Activated naive CD4-positive, alpha-beta T cell treated with anti-CD3 and anti-CD28 coated beads, Interleukin-2, amount 50 U/mL, for 16 hours (primary cell): Measurements from ENCODE around the gene PNMA5.
"Not testable (repeated sequence)": the region's sequence is repeated elsewhere in the genome, so short reads cannot be mapped to it uniquely, and the experiment has no call there.

Experiments
- DNase-seq: peaks from one replicate; pipeline ENCODE4 v3.0.0-alpha.2; 2020

Gene PNMA5

GRCh38 chrX:152993933-152994332 lies at the start of gene PNMA5:
Gene PNMA5 (minus strand): TSS chrX:152994116. CDS start chrX:152991598, 2,518 bp downstream.
- no peak for DNase-seq

- DNase-seq = peak; percentile 64
Measured at GRCh38 chrX:153032397-153033118, 38.6 kb upstream of the PNMA5 start.

GRCh38 chrX:153030801-153031200 lies 36.9 kb upstream of the PNMA5 start:
- no peak for DNase-seq

- no peak for DNase-seq
Measured at GRCh38 chrX:153029875-153030274, 36.0 kb upstream of the PNMA5 start.

- DNase-seq = no peak
Measured at GRCh38 chrX:153029162-153029561, 35.2 kb upstream of the PNMA5 start.

- not testable (repeated sequence) for DNase-seq
Measured at GRCh38 chrX:153028487-153028886, 34.6 kb upstream of the PNMA5 start.

- DNase-seq = not testable (repeated sequence)
Measured at GRCh38 chrX:153026501-153026900, 32.6 kb upstream of the PNMA5 start.

- no peak for DNase-seq
Measured at GRCh38 chrX:153019166-153019565, 25.2 kb upstream of the PNMA5 start.

GRCh38 chrX:153017174-153017573 lies 23.3 kb upstream of the PNMA5 start:
- DNase-seq = not testable (repeated sequence)

- no peak for DNase-seq
Measured at GRCh38 chrX:153004780-153005179, 10.9 kb upstream of the PNMA5 start.

- DNase-seq = no peak
Measured at GRCh38 chrX:153003981-153004380, 10.1 kb upstream of the PNMA5 start.

GRCh38 chrX:153002182-153002581 lies 8.3 kb upstream of the PNMA5 start:
- DNase-seq = not testable (repeated sequence)

GRCh38 chrX:152997337-152997736 lies 3.4 kb upstream of the PNMA5 start:
- DNase-seq = no peak

- DNase-seq = no peak
Measured at GRCh38 chrX:152992115-152992514, 1.8 kb downstream of the PNMA5 start.

GRCh38 chrX:152991123-152991522 lies 2.8 kb downstream of the PNMA5 start:
- no peak for DNase-seq

- DNase-seq = no peak
Measured at GRCh38 chrX:152989292-152989658, 4.6 kb downstream of the PNMA5 start.

GRCh38 chrX:152988536-152989291 lies 5.2 kb downstream of the PNMA5 start:
- DNase-seq = no peak

GRCh38 chrX:152987801-152988200 lies 6.1 kb downstream of the PNMA5 start:
- no peak for DNase-seq

GRCh38 chrX:152987156-152987555 lies 6.8 kb downstream of the PNMA5 start:
- DNase-seq = not testable (repeated sequence)

- DNase-seq = not testable (repeated sequence)
Measured at GRCh38 chrX:152985383-152985782, 8.5 kb downstream of the PNMA5 start.

GRCh38 chrX:152968193-152968592 lies 25.7 kb downstream of the PNMA5 start:
- DNase-seq = no peak

- DNase-seq = no peak
Measured at GRCh38 chrX:152960115-152960514, 33.8 kb downstream of the PNMA5 start.

GRCh38 chrX:152959626-152960025 lies 34.3 kb downstream of the PNMA5 start:
- DNase-seq = no peak
